Measurements from ENCODE around the gene ACOXL.

The ACOXL gene

GRCh38 chr2:110828330-110828729, 96.0 kb downstream of the ACOXL start:
- peak; percentile 11 for DNase-seq (ENCODE audit: low spot score)

DNA sequence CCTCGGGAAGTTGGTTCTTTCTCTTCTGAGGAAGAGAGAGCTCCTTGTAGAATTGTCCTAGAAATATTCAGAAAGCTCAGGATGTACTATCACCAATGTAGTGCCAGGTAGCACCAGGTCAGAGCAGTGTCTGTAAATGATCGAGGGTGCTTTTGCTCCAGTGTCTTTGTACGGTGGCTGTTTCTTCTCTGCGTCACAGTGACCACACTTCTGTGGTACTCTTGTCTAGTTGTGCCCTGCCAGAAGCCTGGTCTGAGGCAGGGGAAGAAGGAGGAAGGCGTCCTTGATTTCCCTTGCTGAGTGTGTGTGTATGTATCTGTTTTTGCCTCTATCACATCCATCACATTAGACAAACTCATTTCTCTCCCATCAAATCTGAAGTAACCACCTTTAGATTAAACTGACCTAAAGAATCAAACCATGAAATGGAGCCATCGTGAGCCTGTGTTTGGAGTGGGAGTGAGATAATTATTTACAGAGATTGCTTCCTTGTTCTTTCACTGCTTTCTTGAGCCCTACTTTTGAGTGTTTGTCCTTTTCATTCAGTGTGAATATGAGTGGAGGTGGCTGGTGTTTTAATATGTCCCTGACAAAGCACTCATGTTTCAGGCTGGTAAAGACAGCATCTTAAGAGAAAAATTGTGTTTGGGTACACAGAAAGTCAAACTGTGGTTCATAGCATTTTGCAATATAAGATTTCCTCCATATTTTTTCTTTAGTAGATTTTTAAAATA, 97.2 kb downstream of the ACOXL start:
- no peak for DNase-seq (ENCODE audit: low spot score)

- DNase-seq (ENCODE audit: low spot score): no peak
These were observed 100.4 kb downstream of the ACOXL start for GRCh38 chr2:110832740-110833139.

DNA sequence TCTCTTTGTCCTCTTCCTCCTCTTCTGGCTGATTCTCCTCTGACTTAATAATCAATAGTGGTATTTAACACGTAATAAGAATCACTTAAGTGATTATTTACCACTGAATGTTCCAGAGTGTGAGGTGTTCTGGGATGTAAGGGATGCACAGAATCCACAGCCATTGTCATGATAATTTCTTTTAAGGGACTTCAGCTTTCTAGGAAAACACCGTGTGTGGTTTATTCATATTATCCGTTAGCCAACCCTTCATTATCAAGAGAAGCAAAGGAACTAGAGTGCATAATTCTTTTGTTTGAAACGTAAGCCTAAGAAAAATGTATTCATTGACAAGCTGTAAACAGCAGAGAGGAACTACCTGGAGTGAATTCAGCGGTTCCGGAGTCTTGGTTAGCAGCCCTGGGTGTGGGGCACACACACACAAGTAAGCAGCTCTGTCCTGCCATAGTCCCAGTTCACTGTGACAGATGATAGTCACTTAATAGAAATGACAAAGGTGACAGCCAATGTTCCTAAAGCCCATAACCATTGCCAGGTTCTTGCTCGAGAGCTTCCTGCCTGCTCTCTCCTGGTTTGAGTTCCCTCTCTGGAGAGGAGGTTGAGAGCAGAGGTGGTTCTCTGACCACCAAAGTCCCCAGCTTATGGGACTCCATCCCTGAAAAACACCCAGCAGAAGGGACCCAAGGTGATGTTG, 101.9 kb downstream of the ACOXL start:
- no peak for DNase-seq (ENCODE audit: low spot score)

DNA sequence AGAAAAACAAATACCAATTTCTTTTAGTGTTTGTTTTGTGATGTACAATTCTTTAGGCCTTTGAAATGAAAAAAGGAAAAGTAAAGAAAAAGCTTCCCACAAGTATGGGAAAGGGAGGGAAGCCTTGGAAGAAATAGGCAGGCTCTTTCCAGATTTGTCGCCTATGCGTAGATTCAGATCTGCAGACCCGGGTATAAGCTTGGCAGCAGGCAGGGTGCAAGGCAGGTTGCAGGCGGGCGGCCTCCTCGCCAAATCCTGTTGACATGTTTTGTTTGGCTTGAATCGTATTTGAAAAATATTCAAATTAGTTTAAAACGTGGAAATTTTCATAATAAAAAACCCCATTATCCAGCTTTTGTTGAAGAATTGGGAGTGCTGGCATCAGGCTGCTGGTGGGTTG, 104.3 kb downstream of the ACOXL start:
- DNase-seq (ENCODE audit: low spot score): no peak

GRCh38 chr2:110837446-110838409, 105.4 kb downstream of the ACOXL start:
- DNase-seq (ENCODE audit: low spot score): no peak

- DNase-seq (ENCODE audit: low spot score): no peak
These were observed 106.4 kb downstream of the ACOXL start for GRCh38 chr2:110838657-110839384.

- DNase-seq (ENCODE audit: low spot score): no peak
These were observed 108.1 kb downstream of the ACOXL start for GRCh38 chr2:110840508-110840907.

- no peak for DNase-seq (ENCODE audit: low spot score)
These were observed 109.7 kb downstream of the ACOXL start for GRCh38 chr2:110842048-110842447.

DNA sequence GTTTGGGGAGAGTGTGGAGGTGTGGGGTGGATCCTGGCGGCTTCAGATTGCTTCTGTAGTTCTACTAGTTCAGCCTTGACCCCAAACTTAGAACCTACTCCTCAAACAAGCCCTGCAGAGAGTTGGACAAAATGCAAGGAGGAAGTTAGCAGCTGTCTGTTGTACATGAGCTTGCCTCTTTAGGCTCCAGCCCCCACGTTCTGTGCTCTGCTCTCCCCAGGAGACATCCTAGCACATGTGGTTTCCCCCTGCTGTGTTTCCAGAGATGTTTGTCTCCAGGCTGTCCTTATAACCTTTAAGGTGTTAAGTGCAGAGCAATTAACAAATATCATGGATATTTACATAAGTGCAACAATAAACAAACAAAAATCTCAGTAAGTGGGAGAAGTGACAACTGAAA, 111.1 kb downstream of the ACOXL start:
- DNase-seq (ENCODE audit: low spot score): no peak

DNA sequence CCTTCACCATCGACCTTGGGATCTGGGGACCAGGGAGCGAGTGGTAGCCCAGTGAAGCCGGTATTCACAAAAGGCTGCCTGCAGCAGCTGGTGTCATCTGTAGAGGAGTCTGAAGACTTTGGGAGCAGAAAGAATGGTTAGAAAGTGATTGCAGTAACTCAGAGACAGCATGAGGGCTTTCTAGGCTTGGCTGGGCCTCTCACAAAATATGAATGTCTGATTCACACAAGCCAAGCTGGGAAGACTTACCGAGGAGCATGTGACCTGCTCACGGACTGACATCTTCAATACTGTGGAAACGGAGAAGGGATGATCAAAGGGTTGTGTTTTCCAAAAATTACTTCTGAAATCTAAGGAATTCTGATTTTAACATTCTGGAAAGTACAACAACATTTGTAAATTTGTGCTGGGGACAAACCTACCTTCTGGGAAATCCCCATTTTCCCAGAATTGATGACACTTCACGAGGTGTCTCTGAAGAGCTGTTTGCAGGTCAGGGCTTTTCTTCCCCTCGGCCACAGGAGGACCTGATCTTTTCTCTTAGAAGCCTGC, 111.7 kb downstream of the ACOXL start:
- no peak for DNase-seq (ENCODE audit: low spot score)

GRCh38 chr2:110847651-110848050, 115.3 kb downstream of the ACOXL start:
- DNase-seq (ENCODE audit: low spot score): no peak

DNA sequence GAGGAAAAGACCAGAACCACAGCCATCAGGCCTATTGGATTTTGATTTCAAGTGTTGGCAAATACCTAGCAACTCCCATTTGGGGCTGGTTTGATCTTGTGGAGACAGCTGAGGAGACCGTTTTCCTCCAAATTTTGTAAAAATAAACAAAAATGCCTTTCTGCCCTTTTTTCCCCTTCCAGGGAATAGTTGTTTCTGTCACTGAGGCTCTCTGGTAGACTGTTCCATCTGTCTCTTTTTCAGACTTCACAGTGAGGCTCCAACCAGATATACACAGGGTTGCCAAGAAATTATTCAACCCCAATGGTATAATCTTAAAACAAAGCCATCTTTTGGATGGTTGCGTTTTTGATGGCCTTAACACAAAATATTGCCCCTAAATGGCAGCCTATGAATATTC, 115.7 kb downstream of the ACOXL start:
- DNase-seq (ENCODE audit: low spot score): no peak

GRCh38 chr2:110848519-110849030, 116.2 kb downstream of the ACOXL start:
- DNase-seq (ENCODE audit: low spot score): no peak

DNA sequence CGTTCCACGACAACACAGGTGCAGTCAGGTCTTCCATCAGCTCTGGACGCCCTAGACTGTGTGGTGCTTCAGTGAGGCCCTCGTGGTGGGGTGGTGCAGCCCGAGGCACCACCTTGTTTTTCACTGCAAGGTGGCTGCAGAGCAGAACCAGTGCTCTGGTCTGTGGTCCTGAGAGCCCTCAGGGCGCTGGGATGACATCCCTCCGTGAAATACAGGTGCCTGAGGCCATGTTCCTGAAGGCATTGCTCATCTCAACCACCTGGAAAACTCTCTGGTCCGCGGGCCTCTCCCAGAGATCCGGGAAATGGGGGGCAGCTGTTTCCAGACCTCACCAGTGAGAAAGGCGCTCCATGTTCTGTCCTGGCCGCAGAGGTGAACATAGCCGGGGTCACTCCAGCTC, 119.2 kb downstream of the ACOXL start:
- DNase-seq (ENCODE audit: low spot score): no peak

DNA sequence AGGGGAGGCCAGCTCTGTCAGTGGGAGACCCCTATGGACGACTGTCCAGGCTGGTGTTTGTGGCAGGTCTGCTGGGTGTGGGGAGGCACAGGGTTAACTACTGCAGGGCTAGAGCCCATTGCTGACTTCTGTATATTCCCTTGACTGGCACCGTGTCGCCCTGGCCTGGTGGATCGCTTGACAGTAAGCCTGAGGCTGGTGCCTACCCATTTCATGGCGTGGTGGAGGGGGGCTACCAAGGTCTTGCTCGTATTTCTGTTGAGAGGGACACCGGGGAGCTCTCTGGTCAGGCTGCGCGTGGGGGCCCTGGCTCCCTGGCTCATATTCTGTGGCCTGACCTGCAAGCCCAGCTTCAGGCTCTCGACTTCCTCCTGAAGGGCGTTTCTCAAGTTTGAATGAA, 119.7 kb downstream of the ACOXL start:
- no peak for DNase-seq (ENCODE audit: low spot score)

DNA sequence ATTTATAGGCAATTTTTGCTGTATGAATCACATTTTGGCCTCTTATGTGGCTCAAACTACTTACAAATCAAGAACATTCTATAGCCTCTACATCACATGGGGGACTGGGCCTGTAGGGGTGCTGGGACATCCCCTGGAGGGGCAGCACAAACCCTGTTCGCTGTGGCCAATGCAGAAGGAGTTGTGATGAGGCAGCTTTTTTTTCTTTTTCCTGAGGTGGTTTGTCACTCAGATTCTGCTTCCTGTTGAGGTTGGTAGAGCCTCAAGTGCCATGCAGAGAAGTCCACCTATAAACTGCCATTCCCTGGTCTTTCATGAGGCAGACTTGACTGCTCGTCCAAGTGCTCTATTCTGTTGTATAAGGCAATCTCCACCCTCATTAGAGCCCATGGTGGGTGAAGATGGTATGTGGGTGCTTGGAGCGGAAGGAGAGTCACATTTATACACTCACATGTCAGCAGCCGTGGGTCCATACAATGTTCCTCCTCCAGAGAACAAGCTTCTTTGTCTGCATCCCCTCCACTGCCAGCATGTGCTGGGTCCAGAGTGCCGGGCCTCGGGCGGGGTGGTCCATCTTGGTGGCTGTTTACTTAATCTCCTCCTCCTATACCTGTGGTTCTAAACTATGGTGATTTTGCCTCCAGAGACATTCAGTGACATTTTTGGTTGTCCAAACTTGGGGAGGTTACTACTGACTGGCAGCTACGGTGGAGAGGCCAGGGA, 120.3 kb downstream of the ACOXL start:
- DNase-seq (ENCODE audit: low spot score): no peak

DNA sequence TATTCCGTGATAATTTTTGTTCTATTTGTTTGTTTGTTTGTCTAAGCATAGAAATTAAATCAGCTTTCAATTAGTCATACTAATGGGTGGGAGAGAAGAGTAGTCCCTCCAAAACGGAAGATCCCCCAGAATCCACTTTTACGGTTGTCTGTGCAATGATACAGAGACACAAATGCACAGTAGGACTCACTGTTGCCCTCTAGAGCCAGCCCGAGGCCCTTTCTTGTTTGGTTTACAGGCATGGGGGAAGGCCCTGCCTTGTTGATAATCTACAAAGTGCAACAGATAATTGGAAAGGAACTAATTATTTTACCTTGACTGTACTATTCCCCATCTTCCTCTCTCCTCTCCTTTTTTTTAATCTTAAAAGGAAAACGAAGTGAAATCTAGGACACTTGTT, 121.1 kb downstream of the ACOXL start:
- DNase-seq (ENCODE audit: low spot score): peak; percentile 59

- DNase-seq (ENCODE audit: low spot score): no peak
These were observed 121.6 kb downstream of the ACOXL start for GRCh38 chr2:110853948-110854347.

DNA sequence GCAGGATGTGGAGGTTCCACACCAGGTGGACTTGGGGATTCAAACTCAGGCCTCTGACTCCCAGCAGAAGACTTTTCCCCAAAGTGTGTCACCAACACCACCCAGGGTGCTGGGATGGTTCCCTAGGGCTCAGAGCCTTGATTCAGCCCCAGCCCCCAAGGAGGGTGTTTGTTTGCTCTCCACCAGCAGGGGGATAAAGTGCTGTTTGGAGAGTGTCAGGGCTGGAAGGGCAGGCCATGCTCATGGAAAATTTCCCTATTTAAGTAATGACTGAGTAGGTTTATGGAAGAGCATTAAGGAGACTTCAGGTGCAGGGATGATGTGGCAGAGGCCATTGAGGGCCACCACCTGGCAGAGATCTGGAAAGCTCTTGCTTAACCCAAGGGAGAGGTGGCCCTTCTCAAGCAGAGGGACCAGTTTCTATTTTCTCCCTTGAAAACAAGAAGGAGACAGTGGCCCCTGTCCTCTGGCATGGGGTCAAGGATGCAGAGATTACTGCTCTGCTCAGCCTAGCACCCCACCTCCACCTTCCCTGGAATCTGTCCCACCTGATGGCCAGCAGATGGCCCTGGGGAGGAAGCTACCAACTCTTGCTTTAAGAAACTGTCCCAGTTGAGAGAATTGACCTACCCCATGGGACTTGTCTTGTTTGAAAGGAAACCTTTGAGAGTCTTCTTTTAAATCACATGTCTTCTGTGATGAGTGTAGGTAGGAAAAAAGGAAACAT, 122.1 kb downstream of the ACOXL start:
- no peak for DNase-seq (ENCODE audit: low spot score)
